ENCODE measurements around the gene CRYBG1. TPM values are rescaled to one million over a fixed set of nuclear protein-coding genes. Genes with fewer than 3 reads are reported as not detected.
"Not testable (repeated sequence)": the region's sequence is repeated elsewhere in the genome, so short reads cannot be mapped to it uniquely, and the experiment has no call there.

The CRYBG1 gene
- total RNA-seq, 1 donor from 2014 or later = 5.8 TPM

- no peak for TF ChIP-seq CTCF (conservative IDR thresholded peaks at IDR 0.05)
- no peak for DNase-seq (ENCODE audit: extremely low spot score, unreplicated experiment)
- Mint-ChIP-seq H3K27me3 (no peaks in the 10 kb centered on the region), H3K36me3 (no peaks in the 10 kb centered on the region), H3K4me1 (ENCODE audit: unreplicated experiment) (no peaks in the 10 kb centered on the region), H3K4me3 (no peak overlapping the region), H3K27ac (no peak overlapping the region), H3K9me3 (peaks cover 4% of the 10 kb centered on the region)
Observed at GRCh38 chr6:106555767-106556166, 195.2 kb downstream of the CRYBG1 start.

DNA sequence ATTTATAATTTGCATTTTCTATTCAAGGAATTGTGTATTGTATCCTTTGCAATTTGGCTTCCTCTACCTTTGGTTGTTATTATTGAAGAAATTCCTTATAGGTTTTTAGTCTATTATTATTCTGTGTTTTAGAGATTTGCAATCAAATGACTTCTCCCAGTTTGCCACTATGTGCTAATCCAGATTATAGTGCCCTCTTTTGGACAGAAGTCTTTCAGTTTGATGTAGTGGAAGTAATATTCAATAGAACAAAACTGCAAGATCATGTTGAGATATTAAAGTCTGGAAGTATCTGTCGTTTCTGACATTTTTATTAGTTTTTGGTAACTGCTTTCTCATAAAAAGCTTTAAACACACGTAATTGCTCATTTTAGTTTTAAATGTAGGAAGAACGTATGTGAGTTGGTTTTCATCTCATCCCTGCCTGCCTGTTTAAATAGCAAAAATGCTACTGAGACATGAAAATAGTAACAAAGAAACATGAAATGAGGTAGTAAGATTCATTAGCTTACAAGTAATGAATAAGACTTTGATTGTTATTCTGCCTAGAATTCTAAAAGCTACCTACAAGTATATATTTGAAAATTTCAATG lies 195.9 kb downstream of the CRYBG1 start:
- Mint-ChIP-seq H3K9me3 (no peaks in the 10 kb centered on the region), H3K36me3 (no peaks in the 10 kb centered on the region), H3K27ac (no peak overlapping the region), H3K4me1 (ENCODE audit: unreplicated experiment) (no peaks in the 10 kb centered on the region), H3K4me3 (no peak overlapping the region), H3K27me3 (no peaks in the 10 kb centered on the region)
- DNase-seq (ENCODE audit: extremely low spot score, unreplicated experiment) = no peak
- TF ChIP-seq CTCF (conservative IDR thresholded peaks at IDR 0.05) = peak; percentile 28

DNA sequence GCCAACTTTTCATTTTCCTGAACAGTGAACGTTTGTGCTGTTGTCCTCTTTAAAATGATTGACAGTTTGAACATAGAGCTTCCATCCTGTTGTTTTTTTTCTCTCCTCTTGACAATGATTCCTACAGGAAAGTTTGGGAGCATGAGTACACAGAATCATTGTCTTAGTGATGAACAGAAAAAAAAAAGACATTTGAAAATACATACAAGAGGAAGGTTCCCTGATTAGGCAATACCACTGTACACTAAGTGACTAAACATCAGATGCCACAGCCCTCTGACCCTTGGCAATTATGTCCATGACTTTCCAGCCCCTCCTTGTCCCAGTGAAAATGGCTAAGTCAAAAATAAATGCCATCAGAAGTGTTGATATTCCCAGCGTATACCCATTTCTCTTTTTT lies 197.3 kb downstream of the CRYBG1 start:
- DNase-seq (ENCODE audit: extremely low spot score, unreplicated experiment) = no peak
- H3K27ac Mint-ChIP-seq = no peak overlapping the region
- H3K9me3 Mint-ChIP-seq = no peaks in the 10 kb centered on the region
- H3K4me3 Mint-ChIP-seq = no peak overlapping the region
- TF ChIP-seq CTCF (conservative IDR thresholded peaks at IDR 0.05) = no peak
- H3K36me3 Mint-ChIP-seq = no peaks in the 10 kb centered on the region
- H3K27me3 Mint-ChIP-seq = no peaks in the 10 kb centered on the region
- H3K4me1 Mint-ChIP-seq (ENCODE audit: unreplicated experiment) = peaks cover 6% of the 10 kb centered on the region

- Mint-ChIP-seq H3K4me1 (ENCODE audit: unreplicated experiment) (peaks cover 6% of the 10 kb centered on the region), H3K9me3 (no peaks in the 10 kb centered on the region), H3K4me3 (no peak overlapping the region), H3K27ac (no peak overlapping the region), H3K36me3 (no peaks in the 10 kb centered on the region), H3K27me3 (no peaks in the 10 kb centered on the region)
- no peak for TF ChIP-seq CTCF (conservative IDR thresholded peaks at IDR 0.05)
- DNase-seq (ENCODE audit: extremely low spot score, unreplicated experiment) = no peak
Observed at GRCh38 chr6:106558364-106558763, 197.8 kb downstream of the CRYBG1 start.

- H3K27ac Mint-ChIP-seq = not testable (repeated sequence)
Observed at GRCh38 chr6:106559659-106560058, 199.1 kb downstream of the CRYBG1 start.

DNA sequence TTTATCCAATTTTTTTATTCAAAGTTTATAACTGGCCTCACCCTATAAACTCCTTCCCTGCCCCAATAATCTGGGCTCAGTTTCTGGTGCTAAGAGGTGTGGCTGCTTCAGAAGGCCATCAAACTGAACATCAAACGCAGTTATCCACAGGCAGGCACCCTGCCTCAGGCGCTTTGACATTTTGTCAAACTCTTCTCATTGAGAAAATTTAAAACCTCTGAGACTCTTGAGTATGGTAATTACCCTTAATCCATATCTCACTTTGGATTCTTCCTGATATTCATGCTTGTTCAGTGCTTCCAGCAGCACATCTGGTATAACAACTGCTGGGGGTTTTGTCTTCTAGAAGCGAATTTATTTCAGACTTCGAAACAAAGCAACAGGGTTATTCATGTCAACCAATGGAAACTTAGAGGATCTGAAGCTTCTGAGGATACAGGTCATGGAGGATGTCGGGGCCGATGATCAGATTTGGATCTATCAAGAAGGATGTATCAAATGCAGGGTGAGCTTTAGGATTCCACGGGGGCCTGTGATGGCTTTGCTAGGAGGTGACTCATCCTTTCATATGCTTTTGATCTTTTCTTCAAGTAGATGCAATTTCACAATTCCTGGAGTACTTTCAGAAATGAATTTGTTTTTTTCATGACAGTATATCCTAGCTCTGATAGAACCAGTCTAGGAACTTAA lies 200.6 kb downstream of the CRYBG1 start:
- Mint-ChIP-seq H3K27ac (peak overlapping the region; percentile 78), H3K36me3 (no peaks in the 10 kb centered on the region), H3K4me1 (ENCODE audit: unreplicated experiment) (peaks cover 6% of the 10 kb centered on the region), H3K9me3 (no peaks in the 10 kb centered on the region), H3K27me3 (no peaks in the 10 kb centered on the region), H3K4me3 (no peak overlapping the region)
- no peak for TF ChIP-seq CTCF (conservative IDR thresholded peaks at IDR 0.05)
- DNase-seq (ENCODE audit: extremely low spot score, unreplicated experiment) = no peak

More at GRCh38 chr6:106559659-106560058, 199.1 kb downstream of the CRYBG1 start:
- not testable (repeated sequence) for H3K9me3 Mint-ChIP-seq; H3K36me3 Mint-ChIP-seq; H3K27me3 Mint-ChIP-seq; DNase-seq (ENCODE audit: extremely low spot score, unreplicated experiment); H3K4me3 Mint-ChIP-seq; H3K4me1 Mint-ChIP-seq (ENCODE audit: unreplicated experiment)

Data from type B pancreatic cell (in vitro differentiated cells).